ENCODE results near the gene GLT1D1.

- TF ChIP-seq CTCF (conservative IDR thresholded peaks at IDR 0.05 in 1 of 2, IDR thresholded peaks at IDR 0.05 in 1 of 2; ENCODE audit: extremely low read depth in 1 of 2, insufficient read depth in 1 of 2, low read depth in 1 of 2, low read length in 2 of 2) (no peak), EZH2 (IDR thresholded peaks at IDR 0.05; ENCODE audit: borderline replicate concordance, low read length) (no peak)
Measured at GRCh38 chr12:128819293-128820144, 33.8 kb upstream of the GLT1D1 start.

Measured in mammary epithelial cell (primary cell).